Neural crest cell (in vitro differentiated cells): ENCODE results near the gene LRRC14B. TPM values are rescaled to one million over a fixed set of nuclear protein-coding genes. Genes with fewer than 3 reads are reported as not detected.

ENCODE experiments used
- DNase-seq: peaks from one replicate; pipeline ENCODE4 v3.0.0; 2021; ENCODE audit warnings: low read depth, mixed read lengths, low spot score
- H3K27ac Mint-ChIP-seq: one replicate; pipeline ENCODE4 v1.8.0; 2021; ENCODE audit warnings: mild to moderate bottlenecking, mixed read lengths; ENCODE audit not compliant: unreplicated experiment
- H3K27me3 Mint-ChIP-seq: 2 replicates; pipeline ENCODE4 v1.8.0; 2021; ENCODE audit warnings: low read depth, mild to moderate bottlenecking, mixed read lengths
- H3K36me3 Mint-ChIP-seq: 2 replicates; pipeline ENCODE4 v1.8.0; 2021; ENCODE audit warnings: low read depth, mild to moderate bottlenecking, mixed read lengths
- H3K4me1 Mint-ChIP-seq: 2 replicates; pipeline ENCODE4 v1.8.0; 2021; ENCODE audit warnings: mixed read lengths
- H3K4me3 Mint-ChIP-seq: one replicate; pipeline ENCODE4 v1.8.0; 2021; ENCODE audit warnings: mild to moderate bottlenecking, mixed read lengths
- H3K9me3 Mint-ChIP-seq: 2 replicates; pipeline ENCODE4 v1.8.0; 2021; ENCODE audit warnings: mixed read lengths
- total RNA-seq: library from RNA; stranded (reverse); gene quantifications from 2 replicates; pipeline ENCODE4 v1.2.1, GENCODE V29; 2021
- TF ChIP-seq, protein P1 (sequence below): fragments of 200-600 bp; sonication (generic); conservative IDR thresholded peaks from 2 replicates; pipeline ENCODE4 v1.5.0; 2021; ENCODE audit warnings: antibody characterized with exemption, mild to moderate bottlenecking

LRRC14B gene
- total RNA-seq, 1 donor from 2014 or later = not detected

DNA sequence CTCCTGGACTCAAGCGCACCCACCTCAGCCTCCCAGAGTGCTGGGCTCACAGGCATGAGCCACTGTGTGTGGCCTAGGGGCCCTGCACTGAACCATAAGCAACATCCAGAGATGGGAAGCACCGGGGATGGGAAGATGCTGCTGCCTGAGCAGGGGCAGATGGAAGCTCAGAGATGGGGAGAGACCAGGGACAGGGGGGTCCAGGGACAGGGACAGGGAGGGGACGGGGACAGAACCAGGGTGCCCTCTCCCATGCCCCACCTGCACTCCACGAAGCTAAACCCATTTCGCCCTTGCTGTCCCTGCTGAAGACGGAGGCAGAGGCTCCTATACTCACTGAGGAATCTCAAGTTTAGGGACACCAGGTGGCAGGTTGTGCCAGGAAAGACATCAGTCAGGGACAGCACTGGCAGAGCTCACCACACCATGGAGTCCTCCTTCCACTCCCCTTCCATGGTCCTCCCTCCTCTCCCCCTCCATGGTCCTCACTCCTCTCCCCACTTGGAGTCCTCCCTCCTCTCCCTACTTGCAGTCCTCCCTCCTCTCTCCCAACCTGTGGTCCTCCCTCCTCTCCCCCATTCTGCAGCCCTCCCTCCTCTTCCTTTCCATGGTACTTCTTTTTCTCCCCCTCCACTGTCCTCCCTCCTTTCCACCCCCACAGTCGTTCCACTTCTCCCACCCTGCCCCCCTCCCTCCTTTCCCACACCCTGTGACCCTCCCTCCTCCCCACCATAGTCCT is 45.5 kb upstream of the LRRC14B start:
- TF ChIP-seq, protein P1, sequence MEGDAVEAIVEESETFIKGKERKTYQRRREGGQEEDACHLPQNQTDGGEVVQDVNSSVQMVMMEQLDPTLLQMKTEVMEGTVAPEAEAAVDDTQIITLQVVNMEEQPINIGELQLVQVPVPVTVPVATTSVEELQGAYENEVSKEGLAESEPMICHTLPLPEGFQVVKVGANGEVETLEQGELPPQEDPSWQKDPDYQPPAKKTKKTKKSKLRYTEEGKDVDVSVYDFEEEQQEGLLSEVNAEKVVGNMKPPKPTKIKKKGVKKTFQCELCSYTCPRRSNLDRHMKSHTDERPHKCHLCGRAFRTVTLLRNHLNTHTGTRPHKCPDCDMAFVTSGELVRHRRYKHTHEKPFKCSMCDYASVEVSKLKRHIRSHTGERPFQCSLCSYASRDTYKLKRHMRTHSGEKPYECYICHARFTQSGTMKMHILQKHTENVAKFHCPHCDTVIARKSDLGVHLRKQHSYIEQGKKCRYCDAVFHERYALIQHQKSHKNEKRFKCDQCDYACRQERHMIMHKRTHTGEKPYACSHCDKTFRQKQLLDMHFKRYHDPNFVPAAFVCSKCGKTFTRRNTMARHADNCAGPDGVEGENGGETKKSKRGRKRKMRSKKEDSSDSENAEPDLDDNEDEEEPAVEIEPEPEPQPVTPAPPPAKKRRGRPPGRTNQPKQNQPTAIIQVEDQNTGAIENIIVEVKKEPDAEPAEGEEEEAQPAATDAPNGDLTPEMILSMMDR = no peak
- H3K36me3 Mint-ChIP-seq = peaks cover 38% of the 10 kb centered on the region

DNA sequence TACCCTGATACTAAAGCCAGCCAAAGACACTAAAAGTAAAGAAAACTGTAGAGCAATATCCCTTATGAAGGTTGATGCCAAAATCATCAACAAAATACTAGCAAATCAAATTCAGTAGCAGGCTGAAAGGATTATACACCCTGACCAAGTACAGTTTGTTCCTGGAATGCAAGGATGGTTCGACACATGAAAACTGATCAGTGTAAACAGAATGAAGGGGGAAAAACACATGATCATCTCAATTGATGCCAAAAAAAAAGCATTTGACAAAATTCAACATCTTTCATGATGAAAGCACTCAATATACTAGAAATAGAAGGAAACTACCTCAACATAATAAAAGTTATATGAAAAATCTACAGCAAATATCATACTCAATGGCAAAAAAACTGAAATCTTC is 43.5 kb upstream of the LRRC14B start:
- TF ChIP-seq, protein P1 = no peak

More for the DNA sequence above, 45.5 kb upstream of the LRRC14B start:
- peaks cover 20% of the 10 kb centered on the region for H3K9me3 Mint-ChIP-seq
- H3K27me3 Mint-ChIP-seq = no peaks in the 10 kb centered on the region
- DNase-seq = no peak
- H3K4me1 Mint-ChIP-seq = no peaks in the 10 kb centered on the region
- H3K4me3 Mint-ChIP-seq = no peak overlapping the region
- H3K27ac Mint-ChIP-seq = no peak overlapping the region

DNA sequence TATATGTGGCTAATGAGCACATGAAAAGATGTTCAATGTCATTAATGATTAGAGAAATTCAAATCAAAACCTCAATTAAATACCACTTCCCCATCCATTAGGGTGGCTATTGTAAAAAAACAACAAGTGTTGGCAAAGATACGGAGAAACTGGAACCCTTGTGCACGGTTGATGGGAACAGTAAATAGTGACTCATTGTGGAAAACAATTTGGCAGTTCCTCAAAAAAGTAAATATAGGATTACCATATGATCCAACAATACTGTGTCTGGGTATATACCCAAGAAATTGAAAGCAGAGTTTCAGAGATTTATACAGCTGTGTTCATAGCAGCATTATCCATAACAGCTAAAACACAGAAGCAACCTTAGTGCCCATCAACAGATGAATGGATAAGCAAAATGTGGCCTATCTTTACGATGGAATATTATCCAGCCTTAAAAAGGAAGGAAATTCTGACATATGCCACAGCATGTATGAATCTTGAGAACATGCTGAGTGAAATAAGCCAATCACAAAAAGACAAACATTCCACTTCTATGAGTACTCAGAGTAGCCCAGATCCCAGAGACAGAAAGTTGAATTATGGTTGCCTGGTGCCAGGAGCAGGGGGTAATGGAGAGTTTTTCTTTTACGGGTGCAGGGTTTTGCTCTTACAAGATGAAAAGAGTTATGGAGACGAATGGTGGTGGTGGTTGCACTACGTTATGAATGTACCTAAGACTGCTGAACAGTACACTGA is 41.4 kb upstream of the LRRC14B start:
- H3K27ac Mint-ChIP-seq = no peak overlapping the region
- peaks cover 6% of the 10 kb centered on the region for H3K4me1 Mint-ChIP-seq
- TF ChIP-seq, protein P1 = no peak
- H3K9me3 Mint-ChIP-seq = peaks cover 20% of the 10 kb centered on the region
- no peak for DNase-seq
- H3K36me3 Mint-ChIP-seq = peaks cover 28% of the 10 kb centered on the region
- H3K27me3 Mint-ChIP-seq = no peaks in the 10 kb centered on the region
- no peak overlapping the region for H3K4me3 Mint-ChIP-seq

More for the DNA sequence above, 43.5 kb upstream of the LRRC14B start:
- Mint-ChIP-seq H3K4me1 (no peaks in the 10 kb centered on the region), H3K9me3 (peaks cover 20% of the 10 kb centered on the region), H3K4me3 (no peak overlapping the region), H3K27ac (no peak overlapping the region), H3K27me3 (no peaks in the 10 kb centered on the region), H3K36me3 (peaks cover 39% of the 10 kb centered on the region)
- no peak for DNase-seq

DNA sequence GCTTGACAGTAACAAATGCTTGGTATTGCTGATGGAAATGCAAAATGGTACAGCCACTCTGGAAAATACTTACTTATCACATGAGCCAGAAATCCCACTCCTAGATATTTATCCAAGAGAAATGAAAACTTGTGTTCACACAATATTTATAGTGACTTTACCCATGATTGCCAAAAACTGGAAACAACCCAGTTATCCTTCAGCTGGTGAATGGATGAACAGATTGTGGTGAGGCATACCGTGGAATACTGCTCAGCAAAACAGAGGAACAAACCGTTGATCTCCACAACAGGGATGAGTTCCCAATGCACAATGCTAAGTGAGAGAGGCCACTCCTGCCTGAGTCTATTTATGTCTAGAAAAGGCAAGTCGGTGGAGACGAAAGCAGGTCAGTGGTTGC is 40.5 kb upstream of the LRRC14B start:
- Mint-ChIP-seq H3K27ac (no peak overlapping the region), H3K4me1 (peaks cover 6% of the 10 kb centered on the region), H3K4me3 (no peak overlapping the region), H3K36me3 (peaks cover 28% of the 10 kb centered on the region), H3K27me3 (no peaks in the 10 kb centered on the region), H3K9me3 (peaks cover 20% of the 10 kb centered on the region)
- TF ChIP-seq, protein P1 = no peak
- no peak for DNase-seq

DNA sequence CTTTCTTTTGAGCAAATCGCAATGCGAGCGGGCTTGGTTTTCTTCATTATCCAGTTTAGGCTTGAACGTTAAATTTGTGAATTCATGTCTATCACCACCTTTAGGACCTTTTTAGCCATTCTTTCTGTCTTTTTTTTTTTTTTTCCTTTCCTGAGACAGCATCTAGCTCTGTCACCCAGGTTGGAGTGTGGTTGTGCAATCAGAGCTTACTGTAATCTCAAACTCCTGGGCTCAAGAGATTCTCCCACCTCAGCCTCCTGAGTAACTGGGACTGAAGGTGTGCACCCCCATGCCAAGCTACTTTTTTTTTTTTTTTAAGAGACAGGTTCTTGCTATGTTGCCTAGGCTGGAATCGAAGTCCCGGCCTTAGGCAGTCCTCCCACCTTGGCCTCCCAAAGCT is 39.2 kb upstream of the LRRC14B start:
- H3K27ac Mint-ChIP-seq = no peak overlapping the region
- H3K9me3 Mint-ChIP-seq = peaks cover 20% of the 10 kb centered on the region
- peaks cover 24% of the 10 kb centered on the region for H3K36me3 Mint-ChIP-seq
- peaks cover 6% of the 10 kb centered on the region for H3K4me1 Mint-ChIP-seq
- TF ChIP-seq, protein P1 = no peak
- H3K4me3 Mint-ChIP-seq = no peak overlapping the region
- no peak for DNase-seq
- no peaks in the 10 kb centered on the region for H3K27me3 Mint-ChIP-seq
